ENCODE measurements around the gene MYO1A.

MYO1A gene

DNA sequence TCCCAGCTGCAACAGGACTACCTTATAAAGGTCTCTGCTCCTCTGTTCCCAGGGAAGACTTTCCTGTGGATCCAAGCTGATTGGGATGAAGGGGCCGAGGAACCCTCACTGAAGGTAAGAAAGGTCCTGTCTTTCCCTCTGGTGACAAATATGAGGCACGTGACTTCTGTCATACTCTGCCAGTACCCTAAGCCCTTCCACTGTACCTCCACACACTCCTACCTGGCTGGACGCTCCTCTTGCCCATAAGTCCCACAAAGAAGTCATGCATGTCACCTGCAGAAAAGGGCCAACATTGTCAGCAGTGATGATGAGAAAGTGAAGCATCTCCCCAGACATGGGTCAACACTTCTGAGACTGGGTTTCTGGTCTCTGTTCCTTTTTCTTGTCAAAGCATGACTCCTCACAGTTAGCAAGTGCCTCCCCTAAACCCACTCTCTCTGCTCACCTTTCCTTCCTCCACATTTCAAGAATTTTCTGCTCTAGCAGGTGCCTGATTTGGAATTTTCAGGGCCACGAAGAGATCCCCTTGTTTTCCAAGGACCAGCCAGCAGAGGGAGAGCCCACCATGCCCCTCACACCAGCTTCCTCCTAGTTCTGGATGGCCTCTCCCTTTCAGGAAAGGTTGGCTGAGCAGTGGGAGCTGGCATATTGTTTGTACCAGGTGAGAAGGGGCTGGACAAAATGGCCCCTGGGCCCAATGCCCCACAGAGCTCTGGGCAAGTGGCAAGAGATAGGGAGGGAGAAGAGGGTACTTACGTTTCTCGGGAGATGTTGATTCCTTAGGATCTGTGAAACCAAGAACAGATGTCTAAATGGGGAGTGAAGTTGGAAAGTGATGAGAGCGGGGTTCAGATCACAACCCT, 37.1 kb downstream of the MYO1A start:
- DNase-seq (ENCODE audit: low spot score) = no peak

DNA sequence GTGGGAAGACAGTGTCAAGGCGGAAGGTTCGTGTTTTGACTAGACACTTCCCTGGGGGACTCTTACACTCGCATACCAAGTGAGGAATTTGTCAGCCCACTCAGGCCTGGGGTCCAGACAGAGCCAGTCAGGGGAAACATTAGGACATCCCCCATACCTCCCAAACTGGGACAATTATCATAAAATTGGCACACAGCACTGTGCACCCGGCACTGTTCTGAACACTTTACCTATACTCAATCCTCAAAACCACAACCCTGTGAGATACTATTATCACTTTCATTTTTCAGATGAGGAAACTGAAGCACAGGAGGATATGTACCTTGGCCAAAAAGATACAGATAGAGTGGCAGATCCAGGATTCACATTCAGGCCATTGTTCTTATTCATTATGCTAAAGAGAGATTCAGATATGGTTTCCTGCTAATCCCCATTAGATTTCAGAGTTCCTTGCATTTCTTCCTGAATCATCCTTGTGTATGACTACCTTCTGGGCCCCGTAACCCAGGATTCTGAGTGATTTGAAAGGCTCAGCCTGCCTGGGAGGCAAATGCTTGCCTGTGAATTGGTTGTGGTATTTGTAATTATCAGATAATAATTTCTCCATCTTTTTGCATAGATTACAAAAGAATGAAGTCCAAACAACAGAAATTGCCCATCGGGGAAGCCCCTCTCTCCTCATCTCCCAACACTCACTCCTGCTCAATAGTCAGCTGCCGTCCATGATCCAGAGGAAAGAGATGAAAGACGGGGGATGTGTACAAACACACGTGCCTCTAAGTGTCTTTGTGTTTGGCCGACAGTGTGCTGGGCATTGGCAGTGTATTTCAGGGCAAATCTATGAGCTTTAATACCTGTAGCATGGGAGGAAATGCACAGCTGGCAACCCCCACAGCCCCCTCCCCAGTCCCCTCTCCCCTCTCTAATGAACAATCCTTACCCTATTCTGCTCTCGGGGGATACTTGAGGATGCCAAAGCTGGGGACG, 38.2 kb downstream of the MYO1A start:
- no peak for DNase-seq (ENCODE audit: low spot score)

DNA sequence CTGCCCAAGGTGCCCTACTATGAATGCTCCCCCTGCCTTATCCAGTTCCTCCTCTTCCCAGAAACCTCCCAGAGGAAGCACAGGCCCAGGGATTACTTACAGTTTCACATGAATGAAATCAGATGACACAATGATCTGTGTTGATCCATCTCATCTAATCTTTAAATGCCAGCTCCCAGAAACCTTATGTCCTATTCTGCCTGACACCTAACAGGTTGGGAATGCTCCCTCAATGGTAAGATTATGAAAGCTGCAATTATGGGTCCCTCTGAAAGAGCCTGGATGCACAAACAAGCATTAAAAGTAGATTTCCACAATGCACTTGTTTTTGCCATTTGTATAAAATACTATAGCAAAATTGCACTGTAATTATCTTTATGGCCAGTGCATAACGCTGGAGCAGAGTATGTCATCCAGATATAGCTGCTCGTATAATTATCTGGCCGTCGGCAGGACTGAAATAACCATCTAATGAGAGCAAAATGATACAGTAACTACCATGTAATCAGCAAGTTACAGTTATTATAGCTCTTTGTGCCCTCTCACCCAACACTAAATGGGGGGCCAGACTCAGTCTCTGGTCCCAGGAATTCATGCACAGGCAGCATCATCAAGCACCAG, 39.2 kb downstream of the MYO1A start:
- no peak for DNase-seq (ENCODE audit: low spot score)

DNA sequence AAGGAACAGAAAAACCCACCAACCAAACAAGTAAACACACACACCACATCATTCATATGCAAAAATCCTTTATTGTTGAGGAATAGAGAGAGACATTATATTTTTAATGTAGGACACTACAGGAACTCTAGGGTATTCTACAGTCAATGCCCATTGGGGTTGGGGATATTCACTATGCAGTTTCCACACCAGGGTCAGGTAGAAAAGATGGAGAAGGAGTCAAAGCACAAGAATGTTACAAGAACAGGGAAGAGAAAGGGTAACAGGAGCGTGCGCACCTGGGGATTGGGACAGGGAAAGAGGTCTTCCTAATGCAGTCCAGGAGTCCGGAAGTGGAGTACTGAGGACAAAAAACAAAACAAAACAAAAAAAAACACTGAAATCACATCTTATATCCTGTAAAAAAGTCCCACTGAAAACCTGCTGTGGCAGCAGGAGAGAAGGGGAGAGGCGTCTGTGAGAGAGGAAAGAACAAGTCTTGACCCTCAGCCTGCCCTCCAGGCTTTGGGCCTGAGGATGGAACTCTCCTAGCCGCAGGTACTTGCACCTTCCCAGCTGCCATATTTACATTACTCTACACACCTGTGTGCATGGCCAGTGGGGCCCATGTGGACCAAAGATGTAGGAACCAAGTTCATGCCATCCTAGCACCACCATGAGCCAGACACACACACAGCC, 39.8 kb downstream of the MYO1A start:
- no peak for DNase-seq (ENCODE audit: low spot score)

DNA sequence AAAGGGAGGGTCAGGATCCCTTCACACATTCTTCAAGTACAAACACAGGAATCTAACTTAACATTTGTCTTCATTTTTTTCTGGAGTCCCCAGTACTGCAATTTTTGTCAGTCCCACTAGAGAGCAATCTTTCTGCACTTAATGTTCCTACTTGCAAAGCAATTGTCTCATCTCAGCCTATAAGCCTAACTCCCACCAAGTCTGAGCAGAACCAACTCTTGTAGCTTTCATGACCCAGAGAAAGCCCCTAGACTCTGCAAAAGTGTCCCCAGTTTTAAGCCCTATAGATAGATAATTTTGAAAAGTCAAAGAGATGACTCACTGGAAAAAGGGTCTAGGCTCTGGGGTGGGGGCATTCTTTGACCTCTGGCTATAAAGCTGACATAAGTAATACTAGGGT, 41.8 kb downstream of the MYO1A start:
- peak; percentile 66 for DNase-seq (ENCODE audit: low spot score)

DNA sequence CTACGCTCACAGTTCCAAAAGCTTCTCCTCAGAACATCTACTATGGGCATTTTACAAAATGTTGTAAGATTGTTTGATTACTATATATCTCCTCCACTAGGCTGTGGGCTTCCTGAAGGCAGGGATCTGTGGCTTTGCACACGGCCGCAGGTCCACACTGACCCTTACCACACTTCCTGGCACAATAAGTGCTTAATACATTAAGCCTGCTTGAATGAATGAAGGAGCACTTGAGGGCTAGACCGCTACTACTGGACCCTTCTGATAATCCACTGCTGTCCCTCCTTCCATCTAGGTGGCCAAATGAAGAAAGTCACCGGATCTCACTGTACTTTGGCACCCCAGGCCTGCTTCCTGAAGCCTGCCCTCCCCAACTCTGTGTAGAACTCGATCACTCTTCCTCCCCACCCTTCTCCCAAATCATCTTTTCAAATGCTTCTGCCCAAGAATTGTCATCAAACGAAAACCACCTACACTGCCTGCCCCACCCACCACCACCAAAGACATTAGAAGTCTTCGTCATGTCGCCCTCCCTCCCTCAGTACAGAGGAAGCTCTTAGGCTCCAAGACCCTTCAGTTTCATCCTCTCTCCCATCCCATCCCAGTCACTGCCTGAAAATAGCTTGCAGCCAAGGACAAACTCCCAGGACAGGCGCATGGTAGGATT, 43.0 kb downstream of the MYO1A start:
- DNase-seq (ENCODE audit: low spot score) = no peak

DNA sequence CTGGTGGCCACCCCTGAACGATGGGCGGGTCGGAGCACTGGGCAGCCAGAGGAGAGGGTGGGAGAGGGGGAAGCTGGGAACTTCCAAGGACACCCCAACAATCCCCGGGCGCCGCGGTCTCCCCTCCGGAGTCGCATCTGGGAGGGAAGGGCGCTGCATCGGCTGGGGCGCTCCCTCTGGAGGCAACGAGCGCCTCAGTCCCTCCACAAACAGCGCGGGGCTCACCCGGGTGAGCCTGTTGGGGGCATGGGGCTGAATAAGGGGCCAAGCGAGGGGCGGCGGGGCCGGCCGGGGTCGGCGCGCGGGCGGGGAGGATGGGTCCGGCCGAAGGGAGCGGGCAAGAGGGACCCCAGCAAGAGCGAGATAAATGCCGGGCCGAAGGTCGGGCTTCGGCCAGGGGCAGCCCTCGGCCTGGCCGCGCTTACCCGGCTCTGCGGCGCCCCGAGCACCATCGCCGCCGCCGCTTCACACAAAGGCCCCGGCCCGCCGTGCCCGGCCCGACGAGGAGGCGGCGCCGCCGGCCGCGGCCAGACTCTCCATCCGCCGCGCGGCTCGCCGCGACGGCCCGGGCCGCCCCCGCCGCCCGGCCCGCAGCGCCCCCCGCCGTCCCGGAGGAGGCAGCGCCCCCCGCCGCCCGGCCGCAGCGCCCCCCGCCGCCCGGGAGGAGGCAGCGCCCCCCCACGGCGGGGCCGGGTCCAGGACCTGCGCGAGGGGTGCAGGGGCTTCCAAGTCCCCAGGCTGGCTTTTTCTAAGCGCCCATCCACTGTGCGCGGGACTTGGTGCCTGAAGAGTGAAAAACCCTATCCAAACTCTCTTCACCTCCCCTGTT, 43.7 kb downstream of the MYO1A start, which contains the start of gene ZBTB39:
ZBTB39 (minus strand) TSS at position 567 of the 829 bp plus-strand sequence. CDS start 1,629 bp downstream, outside the sequence.
- peak; percentile 84 for DNase-seq (ENCODE audit: low spot score)

DNA sequence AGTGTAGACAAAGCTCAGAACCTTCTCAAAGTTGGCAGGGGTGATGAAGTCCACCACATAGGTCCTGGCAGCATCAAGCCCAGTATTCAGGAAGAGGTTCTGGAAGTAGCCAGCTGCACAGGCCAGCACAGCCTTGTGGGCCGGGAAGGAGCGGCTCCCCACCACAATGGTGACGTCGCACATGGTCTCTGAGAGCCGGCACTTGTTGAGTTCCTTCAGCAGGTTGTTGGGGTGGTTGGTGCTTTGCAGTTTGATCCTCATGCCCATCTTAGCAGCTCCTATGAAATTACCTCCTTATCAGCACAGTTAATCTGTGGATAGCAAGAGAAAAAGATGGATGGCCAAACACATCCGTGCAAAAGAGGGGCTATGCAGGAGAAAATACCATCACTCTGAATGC, 45.3 kb downstream of the MYO1A start:
- no peak for DNase-seq (ENCODE audit: low spot score)

DNA sequence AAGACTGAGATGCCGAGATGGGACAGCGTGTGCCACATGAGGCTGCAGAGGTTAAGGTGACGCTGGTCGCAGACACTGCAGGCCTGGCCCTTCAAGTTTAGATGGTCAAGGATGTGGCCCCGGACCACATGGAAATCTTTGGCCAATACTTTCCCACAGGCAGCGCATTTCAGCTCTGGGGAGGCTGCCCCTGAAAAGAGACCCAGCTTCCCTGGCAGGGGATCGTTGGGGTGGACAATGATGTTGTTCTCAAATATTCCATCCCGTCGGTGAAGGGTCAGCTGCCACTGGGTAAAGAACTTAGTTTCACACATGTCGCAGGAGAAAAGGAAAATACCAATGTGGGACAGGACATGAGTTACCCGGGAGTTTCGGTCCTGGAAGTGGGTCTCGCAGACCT, 46.5 kb downstream of the MYO1A start:
- DNase-seq (ENCODE audit: low spot score) = no peak

DNA sequence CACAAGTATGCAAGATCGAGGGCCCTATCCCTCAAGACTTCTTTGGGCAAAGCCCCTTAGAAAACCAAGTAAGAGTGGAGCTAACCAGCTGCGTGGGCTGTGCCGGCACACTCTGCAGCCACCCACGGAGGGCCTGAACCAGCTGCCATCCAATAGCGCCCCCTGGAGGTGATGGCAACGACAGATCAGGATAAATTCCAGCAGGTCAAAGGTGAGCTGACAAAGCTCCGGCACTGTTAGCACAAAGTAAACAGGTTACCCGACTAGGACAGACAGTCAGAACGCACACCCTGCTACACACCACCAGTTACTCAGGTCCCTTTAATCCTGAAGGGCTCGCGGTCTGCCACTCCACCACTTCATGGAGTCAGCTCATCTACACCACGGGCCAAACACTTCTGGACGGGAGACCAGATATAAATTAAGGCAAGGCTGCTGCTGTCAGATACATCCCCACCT, 48.5 kb downstream of the MYO1A start:
- DNase-seq (ENCODE audit: low spot score) = peak; percentile 56

DNA sequence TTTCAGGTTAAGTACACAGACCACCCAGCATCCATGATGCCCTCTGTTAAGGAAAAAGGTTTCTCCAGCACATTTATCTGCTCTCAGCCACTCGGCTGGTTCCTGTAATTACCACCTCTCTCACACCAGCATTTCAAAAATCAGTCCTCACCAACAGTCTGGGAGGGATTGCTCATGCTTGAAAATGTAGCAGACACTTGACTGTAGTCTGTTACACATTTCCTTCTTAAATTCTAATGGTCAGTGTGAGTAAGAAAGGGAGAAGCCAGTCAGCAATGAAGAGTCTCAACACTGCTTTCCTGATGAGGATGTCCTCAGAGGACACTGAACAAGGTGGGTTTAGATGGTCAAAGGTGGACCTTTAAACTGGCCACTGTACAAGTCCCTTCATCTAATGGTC, 49.5 kb downstream of the MYO1A start:
- no peak for DNase-seq (ENCODE audit: low spot score)

DNA sequence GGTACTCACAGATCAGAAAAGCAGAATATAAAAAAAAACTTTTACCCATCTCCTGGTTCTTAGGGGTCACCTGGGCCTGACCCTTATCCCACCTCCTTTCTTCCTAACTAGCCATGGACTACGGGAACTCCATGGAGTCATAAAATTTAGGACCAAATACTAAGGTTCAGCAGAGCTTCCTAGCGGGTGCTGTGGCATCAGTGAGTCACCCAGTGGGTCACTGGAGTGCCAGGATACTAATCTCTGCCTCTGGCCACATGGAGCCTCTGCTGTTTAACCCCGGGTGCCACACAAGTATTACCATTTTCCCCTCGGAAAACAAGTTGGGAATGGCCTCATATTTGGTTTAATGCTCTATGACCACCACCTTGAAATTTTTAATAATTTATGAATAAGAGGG, 50.5 kb downstream of the MYO1A start:
- no peak for DNase-seq (ENCODE audit: low spot score)

DNA sequence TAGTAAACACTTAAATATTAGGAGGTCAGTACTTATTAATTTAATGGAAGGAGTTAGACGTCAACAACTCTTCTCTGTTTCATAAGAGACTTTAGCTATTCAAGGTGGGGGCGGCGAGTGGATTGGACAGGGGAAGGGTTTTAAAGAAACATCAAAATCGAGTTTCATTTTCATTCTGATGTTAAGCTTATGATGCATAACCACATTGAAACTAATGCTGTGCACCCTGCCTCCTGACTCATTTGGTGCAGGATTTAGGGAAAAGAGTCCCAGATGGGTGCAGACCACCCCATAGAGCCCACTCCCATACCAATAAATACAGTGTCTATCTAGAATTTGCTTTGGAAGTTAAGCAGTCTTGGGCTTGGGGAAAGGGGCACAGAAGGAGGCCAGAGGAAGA, 50.9 kb downstream of the MYO1A start:
- no peak for DNase-seq (ENCODE audit: low spot score)

DNA sequence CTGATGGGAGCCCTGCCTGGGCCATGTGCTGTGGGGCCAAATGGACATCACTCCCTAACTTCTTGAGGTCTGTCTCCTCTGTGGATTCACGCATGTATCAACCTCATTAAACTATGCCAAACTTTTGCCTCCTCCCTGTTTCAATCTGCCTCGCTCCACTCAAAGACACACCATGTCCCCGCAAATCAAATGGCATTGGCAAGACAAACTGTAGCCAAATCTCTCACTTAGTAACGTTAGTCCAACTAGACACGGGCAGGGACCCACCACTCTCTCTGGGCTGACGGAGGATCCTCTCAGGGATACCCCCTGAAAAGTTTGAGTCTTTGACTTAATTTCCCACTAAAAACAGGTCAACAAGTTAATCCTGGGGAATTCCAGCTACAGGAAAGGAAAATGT, 51.6 kb downstream of the MYO1A start:
- DNase-seq (ENCODE audit: low spot score) = no peak

DNA sequence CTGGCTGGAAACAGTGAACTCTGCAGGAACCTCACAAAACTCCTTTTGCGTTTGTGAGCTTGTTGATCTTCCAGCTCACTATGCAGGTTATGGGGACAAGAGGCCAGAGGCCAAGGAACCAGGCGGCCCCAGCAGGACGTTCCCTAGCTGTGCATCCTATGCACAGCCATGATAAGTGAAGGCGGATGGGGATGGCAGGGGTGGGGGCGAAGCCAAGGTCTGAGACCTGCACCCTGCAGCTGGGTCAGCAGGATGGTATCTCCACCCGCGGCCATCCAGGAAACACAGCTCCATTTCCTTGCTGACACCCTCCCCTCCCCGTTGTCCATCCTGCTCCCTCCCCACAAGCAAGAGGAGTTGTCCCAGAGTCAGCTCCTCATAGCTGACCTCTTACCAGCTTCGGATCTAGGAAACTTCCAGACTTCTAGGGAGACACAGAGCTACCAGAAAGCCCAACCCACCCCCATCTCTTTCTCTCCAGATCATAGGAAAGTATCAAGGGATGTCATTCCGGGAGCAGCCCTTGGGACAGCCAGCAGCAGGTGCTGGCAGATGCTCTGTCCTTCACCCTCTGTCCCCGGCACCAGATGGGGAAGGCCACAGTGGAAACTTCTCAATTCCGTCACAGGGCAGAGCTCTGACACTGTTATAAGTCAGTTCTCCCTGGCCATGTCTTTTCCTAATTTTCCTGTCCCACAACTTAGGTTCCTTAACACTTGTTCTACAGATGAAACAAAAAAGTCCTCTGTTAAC, 53.0 kb downstream of the MYO1A start:
- no peak for DNase-seq (ENCODE audit: low spot score)

DNA sequence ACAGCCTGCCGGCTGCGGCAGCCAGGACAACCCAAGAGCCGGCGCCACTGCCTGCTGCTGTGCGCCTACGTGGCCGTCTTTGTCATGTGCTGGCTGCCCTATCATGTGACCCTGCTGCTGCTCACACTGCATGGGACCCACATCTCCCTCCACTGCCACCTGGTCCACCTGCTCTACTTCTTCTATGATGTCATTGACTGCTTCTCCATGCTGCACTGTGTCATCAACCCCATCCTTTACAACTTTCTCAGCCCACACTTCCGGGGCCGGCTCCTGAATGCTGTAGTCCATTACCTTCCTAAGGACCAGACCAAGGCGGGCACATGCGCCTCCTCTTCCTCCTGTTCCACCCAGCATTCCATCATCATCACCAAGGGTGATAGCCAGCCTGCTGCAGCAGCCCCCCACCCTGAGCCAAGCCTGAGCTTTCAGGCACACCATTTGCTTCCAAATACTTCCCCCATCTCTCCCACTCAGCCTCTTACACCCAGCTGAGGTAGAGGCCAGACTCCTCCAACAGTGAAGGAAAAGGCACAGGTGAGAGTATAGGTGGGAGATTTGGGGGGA, 53.9 kb downstream of the MYO1A start:
- DNase-seq (ENCODE audit: low spot score) = no peak

DNA sequence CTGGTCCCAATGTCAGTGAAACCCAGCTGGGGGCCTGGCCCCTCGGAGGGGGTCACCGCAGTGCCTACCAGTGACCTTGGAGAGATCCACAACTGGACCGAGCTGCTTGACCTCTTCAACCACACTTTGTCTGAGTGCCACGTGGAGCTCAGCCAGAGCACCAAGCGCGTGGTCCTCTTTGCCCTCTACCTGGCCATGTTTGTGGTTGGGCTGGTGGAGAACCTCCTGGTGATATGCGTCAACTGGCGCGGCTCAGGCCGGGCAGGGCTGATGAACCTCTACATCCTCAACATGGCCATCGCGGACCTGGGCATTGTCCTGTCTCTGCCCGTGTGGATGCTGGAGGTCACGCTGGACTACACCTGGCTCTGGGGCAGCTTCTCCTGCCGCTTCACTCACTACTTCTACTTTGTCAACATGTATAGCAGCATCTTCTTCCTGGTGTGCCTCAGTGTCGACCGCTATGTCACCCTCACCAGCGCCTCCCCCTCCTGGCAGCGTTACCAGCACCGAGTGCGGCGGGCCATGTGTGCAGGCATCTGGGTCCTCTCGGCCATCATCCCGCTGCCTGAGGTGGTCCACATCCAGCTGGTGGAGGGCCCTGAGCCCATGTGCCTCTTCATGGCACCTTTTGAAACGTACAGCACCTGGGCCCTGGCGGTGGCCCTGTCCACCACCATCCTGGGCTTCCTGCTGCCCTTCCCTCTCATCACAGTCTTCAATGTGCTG, 54.6 kb downstream of the MYO1A start:
- no peak for DNase-seq (ENCODE audit: low spot score)

DNA sequence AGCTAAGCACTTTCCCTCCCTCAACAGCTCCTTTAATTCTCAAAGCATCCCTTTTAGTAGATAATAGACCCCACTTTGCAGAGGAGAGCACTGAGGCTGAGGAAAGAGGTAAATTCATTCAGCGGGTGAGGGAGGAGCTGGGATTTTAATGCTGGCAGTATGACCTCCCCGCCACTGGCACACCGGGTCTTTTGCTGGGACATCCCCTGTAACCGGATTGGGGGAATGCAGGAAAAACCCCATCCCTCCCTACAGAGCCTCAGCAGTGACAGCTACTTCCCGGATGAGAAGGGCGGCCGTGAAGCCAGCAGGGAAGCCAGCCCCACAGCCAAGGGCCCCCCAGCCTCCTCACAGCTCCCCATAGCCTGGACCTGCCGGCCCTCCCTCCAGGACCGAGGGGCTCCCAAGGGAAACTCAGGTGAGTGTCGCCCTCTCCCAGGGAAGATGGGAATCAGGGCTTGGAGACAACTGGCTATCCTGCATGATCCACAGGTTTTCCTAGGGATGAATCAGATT, 55.6 kb downstream of the MYO1A start:
- DNase-seq (ENCODE audit: low spot score) = no peak

Measured in LoVo (cell line).